Mesodermal cell (in vitro differentiated cells): ENCODE results near the gene UMPS.
"Not testable (repeated sequence)": the region's sequence is repeated elsewhere in the genome, so short reads cannot be mapped to it uniquely, and the experiment has no call there.

Experiments used
- H3K27ac ChIP-seq: 2 replicates; pipeline ENCODE4 v1.7.0; 2013; ENCODE audit warnings: mild to moderate bottlenecking, low read depth, low read length, moderate library complexity; ENCODE audit not compliant: severe bottlenecking
- H3K36me3 ChIP-seq: 2 replicates; pipeline ENCODE4 v1.7.1; 2013; ENCODE audit warnings: mild to moderate bottlenecking, low read length, moderate library complexity; ENCODE audit not compliant: control insufficient read depth, insufficient read depth
- H3K4me1 ChIP-seq: one replicate; pipeline ENCODE4 v1.7.1; 2013; ENCODE audit warnings: mild to moderate bottlenecking, low read length; ENCODE audit not compliant: insufficient read depth, control insufficient read depth, poor library complexity, severe bottlenecking
- H3K4me3 ChIP-seq: 2 replicates; pipeline ENCODE4 v1.7.0; 2013; ENCODE audit warnings: low read length, control low read depth, mild to moderate bottlenecking; ENCODE audit not compliant: insufficient read depth, poor library complexity, severe bottlenecking; ENCODE audit errors: extremely low read depth
- H3K9me3 ChIP-seq: 2 replicates; pipeline ENCODE4 v1.7.1; 2013; ENCODE audit warnings: mild to moderate bottlenecking, low read length, moderate library complexity; ENCODE audit not compliant: control insufficient read depth
- WGBS, 2 experiments: methylation state at CpG; one replicate each; pipeline ENCODE4 v1.1.5; 2013; ENCODE audit warnings: missing lambda C conversion rate in 2 of 2; ENCODE audit not compliant: insufficient coverage in 2 of 2; 5-methylcytosine and 5-hydroxymethylcytosine counted together

The UMPS gene

GRCh38 chr3:124788254-124788745 lies 58.0 kb downstream of the UMPS start:
- Histone ChIP-seq H3K9me3 (no peaks in the 10 kb centered on the region), H3K36me3 (peaks cover 35% of the 10 kb centered on the region), H3K4me3 (no peak overlapping the region), H3K27ac (no peak overlapping the region), H3K4me1 (peaks cover 19% of the 10 kb centered on the region)
- 100% methylated on average over 1 of the region's 2 CpGs; no CpG with 5 or more reads in 1 of the 2 experiments for WGBS, 2 experiments

- not testable (repeated sequence) for H3K27ac ChIP-seq, H3K4me3 ChIP-seq, H3K9me3 ChIP-seq
- no CpG with 5 or more reads among the region's 5 CpGs for WGBS, 2 experiments
- peaks cover 14% of the 10 kb centered on the region for H3K4me1 ChIP-seq
- H3K36me3 ChIP-seq = peaks cover 43% of the 10 kb centered on the region
Measured at GRCh38 chr3:124789103-124789502, 58.9 kb downstream of the UMPS start.

GRCh38 chr3:124791142-124791541 lies 60.9 kb downstream of the UMPS start:
- 83 to 100% methylated on average over 2 of the region's 4 CpGs for WGBS, 2 experiments
- Histone ChIP-seq H3K27ac (peak overlapping the region; percentile 2), H3K9me3 (no peaks in the 10 kb centered on the region), H3K36me3 (peaks cover 46% of the 10 kb centered on the region), H3K4me1 (peaks cover 14% of the 10 kb centered on the region), H3K4me3 (no peak overlapping the region)

- peaks cover 52% of the 10 kb centered on the region for H3K36me3 ChIP-seq
- peak overlapping the region; percentile 2 for H3K27ac ChIP-seq
- WGBS, 2 experiments = 93 to 94% methylated on average over 2 to 3 of the region's 8 CpGs
- H3K9me3 ChIP-seq = no peaks in the 10 kb centered on the region
- H3K4me1 ChIP-seq = peaks cover 14% of the 10 kb centered on the region
- H3K4me3 ChIP-seq = no peak overlapping the region
Measured at GRCh38 chr3:124791639-124792151, 61.4 kb downstream of the UMPS start.

- no peak overlapping the region for H3K4me3 ChIP-seq
Measured at GRCh38 chr3:124792341-124793040, 62.2 kb downstream of the UMPS start.

GRCh38 chr3:124793054-124793739 lies 62.9 kb downstream of the UMPS start:
- H3K27ac ChIP-seq = no peak overlapping the region
- no peak overlapping the region for H3K4me3 ChIP-seq
- 93 to 94% methylated on average over 4 to 6 of the region's 6 CpGs for WGBS, 2 experiments

More at GRCh38 chr3:124792341-124793040, 62.2 kb downstream of the UMPS start:
- Histone ChIP-seq H3K4me1 (peaks cover 14% of the 10 kb centered on the region), H3K36me3 (peaks cover 55% of the 10 kb centered on the region), H3K27ac (no peak overlapping the region), H3K9me3 (no peaks in the 10 kb centered on the region)
- 89 to 98% methylated on average over 6 of the region's 7 CpGs for WGBS, 2 experiments

GRCh38 chr3:124796477-124796876 lies 66.2 kb downstream of the UMPS start:
- 94% methylated on average over 10 to 18 of the region's 19 CpGs for WGBS, 2 experiments
- H3K27ac ChIP-seq = no peak overlapping the region
- peaks cover 18% of the 10 kb centered on the region for H3K4me1 ChIP-seq
- no peaks in the 10 kb centered on the region for H3K9me3 ChIP-seq
- peaks cover 42% of the 10 kb centered on the region for H3K36me3 ChIP-seq
- H3K4me3 ChIP-seq = no peak overlapping the region

More at GRCh38 chr3:124793054-124793739, 62.9 kb downstream of the UMPS start:
- Histone ChIP-seq H3K9me3 (no peaks in the 10 kb centered on the region), H3K4me1 (peaks cover 14% of the 10 kb centered on the region), H3K36me3 (peaks cover 53% of the 10 kb centered on the region)

- Histone ChIP-seq H3K36me3 (peaks cover 45% of the 10 kb centered on the region), H3K9me3 (no peaks in the 10 kb centered on the region), H3K27ac (no peak overlapping the region), H3K4me1 (peaks cover 10% of the 10 kb centered on the region), H3K4me3 (no peak overlapping the region)
- WGBS, 2 experiments = 94 to 96% methylated on average over 2 to 4 of the region's 4 CpGs
Measured at GRCh38 chr3:124797426-124797945, 67.2 kb downstream of the UMPS start.
